ENCODE measurements around the gene FXYD4. TPM values are rescaled to one million over a fixed set of nuclear protein-coding genes. Genes with fewer than 3 reads are reported as not detected.
A peak's percentile ranks its signal among the peaks of the same experiment; 100 is the strongest.

The FXYD4 gene
- total RNA-seq, 6 experiments from 2014 or later: not detected

DNA sequence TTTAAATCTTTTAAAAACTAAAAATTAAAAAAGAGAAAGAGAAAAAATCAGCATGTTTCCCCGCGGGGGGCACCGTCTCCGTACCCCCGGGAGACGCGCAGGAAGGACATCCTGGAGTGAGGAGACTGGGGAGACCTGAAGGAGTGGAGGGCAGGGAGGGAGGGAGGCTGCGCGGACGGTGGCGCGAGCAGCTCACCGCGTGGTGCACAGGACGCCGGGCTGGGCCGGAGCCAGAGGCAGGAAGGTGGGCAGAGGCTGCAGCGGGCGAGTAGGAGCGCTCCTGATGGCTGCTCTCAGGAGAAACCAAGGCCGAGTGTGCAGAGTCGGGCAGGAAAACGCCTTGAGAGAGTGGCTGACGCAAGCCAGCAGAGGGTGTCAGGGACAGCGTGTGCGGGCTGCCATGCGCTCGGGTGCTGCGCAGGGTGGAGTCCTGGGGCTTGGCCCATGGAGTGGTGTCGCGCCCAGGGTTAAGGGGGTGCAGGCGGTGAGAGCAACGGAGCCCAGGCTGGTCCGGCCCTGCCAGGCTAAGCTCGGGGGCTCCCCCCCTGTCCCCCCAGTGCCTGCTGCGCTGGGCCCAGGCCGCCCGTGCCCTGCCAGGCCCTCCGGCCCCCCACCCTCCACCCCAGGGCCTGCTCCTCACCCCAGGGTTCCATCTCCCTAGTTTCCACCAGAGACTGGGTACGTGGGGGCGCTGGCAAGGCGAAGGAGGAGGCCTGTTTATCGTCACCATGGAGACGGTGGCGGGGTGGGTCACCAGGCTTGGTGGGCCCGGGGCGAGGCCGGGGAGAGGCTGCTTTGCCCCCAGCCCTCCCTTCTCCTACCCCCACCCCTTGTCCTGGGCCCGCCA lies 28.9 kb upstream of the FXYD4 start:
- intact Hi-C loops (cut with DNase I): loop anchor here in 1 of 2 donors (10.0 kb wide), 1 partner anchor 48 kb away; no protein-coding TSS in a partner anchor
- H3K27ac ChIP-seq: no peak overlapping the region
- no peaks in the 10 kb centered on the region for H3K27me3 ChIP-seq
- 88% methylated on average over 16 of the region's 49 CpGs for WGBS (ENCODE audit: insufficient coverage, low coverage, low lambda C conversion rate, missing lambda C conversion rate)
- H3K4me1 ChIP-seq: no peaks in the 10 kb centered on the region
- DNase-seq: no peak
- ATAC-seq: peak in 1 of 4 donors; percentile 47
- no peaks in the 10 kb centered on the region for H3K36me3 ChIP-seq
- no peak overlapping the region for H3K4me3 ChIP-seq
- TF ChIP-seq POLR2A (IDR thresholded peaks at IDR 0.05): no peak
- TF ChIP-seq, protein P1, sequence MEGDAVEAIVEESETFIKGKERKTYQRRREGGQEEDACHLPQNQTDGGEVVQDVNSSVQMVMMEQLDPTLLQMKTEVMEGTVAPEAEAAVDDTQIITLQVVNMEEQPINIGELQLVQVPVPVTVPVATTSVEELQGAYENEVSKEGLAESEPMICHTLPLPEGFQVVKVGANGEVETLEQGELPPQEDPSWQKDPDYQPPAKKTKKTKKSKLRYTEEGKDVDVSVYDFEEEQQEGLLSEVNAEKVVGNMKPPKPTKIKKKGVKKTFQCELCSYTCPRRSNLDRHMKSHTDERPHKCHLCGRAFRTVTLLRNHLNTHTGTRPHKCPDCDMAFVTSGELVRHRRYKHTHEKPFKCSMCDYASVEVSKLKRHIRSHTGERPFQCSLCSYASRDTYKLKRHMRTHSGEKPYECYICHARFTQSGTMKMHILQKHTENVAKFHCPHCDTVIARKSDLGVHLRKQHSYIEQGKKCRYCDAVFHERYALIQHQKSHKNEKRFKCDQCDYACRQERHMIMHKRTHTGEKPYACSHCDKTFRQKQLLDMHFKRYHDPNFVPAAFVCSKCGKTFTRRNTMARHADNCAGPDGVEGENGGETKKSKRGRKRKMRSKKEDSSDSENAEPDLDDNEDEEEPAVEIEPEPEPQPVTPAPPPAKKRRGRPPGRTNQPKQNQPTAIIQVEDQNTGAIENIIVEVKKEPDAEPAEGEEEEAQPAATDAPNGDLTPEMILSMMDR (IDR thresholded peaks at IDR 0.05): no peak
- H3K9me3 ChIP-seq: no peaks in the 10 kb centered on the region

DNA sequence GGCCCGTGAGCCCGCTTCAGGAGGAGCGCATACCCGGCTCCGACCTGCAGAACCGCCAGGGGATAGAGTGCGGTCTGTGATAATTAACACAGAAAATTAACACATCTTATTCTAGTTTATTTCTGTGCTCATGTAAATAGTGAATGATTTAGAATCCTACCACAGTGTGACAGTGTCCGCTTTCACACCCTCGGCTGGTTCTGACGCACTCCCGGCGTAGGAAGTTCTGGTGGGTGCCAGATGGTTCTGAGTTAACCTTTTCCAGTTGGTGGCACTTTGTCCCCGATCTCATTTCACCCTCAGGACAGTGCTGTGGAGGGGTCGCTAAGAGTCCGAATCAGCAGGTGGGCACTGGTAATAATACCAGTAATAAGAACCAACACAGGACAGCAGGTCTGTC lies 28.3 kb upstream of the FXYD4 start:
- DNase-seq (no peak), ATAC-seq (no peak)
- intact Hi-C loops (cut with DNase I): loop anchor here in 1 of 2 donors (10.0 kb wide), 1 partner anchor 48 kb away; no protein-coding TSS in a partner anchor

DNA sequence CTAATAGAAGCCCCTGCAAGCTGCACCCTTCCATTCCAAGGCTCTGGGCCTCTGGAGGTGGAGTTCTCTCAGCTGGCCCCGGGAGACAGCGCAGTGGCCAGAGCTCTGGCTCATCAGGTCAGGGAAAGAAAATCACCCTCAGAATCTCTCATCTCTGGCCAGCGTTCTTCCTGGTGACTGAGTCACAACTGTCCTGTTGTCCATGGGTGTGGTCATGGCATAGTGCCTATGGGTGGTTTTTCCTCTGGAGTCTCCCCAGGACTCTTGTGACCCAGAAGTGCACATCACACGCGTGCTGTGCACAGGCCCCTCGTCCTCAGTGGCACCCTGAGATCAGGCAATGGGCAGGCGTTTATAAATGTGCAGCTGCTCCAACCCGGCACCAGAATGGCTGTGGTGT lies 27.4 kb upstream of the FXYD4 start:
- Histone ChIP-seq H3K36me3 (no peaks in the 10 kb centered on the region), H3K9me3 (no peaks in the 10 kb centered on the region), H3K27ac (no peak overlapping the region), H3K4me3 (no peak overlapping the region), H3K4me1 (no peaks in the 10 kb centered on the region), H3K27me3 (no peaks in the 10 kb centered on the region)
- intact Hi-C loops (cut with DNase I): loop anchor here in 1 of 2 donors (10.0 kb wide), 1 partner anchor 49 kb away; no protein-coding TSS in a partner anchor
- DNase-seq (no peak), ATAC-seq (no peak)
- 82% methylated on average over 4 of the region's 8 CpGs for WGBS (ENCODE audit: insufficient coverage, low coverage, low lambda C conversion rate, missing lambda C conversion rate)
- TF ChIP-seq, protein P1 (IDR thresholded peaks at IDR 0.05): no peak
- no peak for TF ChIP-seq POLR2A (IDR thresholded peaks at IDR 0.05)

More for the DNA sequence above, 28.3 kb upstream of the FXYD4 start:
- no peak overlapping the region for H3K4me3 ChIP-seq
- H3K4me1 ChIP-seq: no peaks in the 10 kb centered on the region
- no peaks in the 10 kb centered on the region for H3K36me3 ChIP-seq
- no peak for TF ChIP-seq POLR2A (IDR thresholded peaks at IDR 0.05)
- TF ChIP-seq, protein P1 (IDR thresholded peaks at IDR 0.05): no peak
- H3K9me3 ChIP-seq: no peaks in the 10 kb centered on the region
- 95% methylated on average over 9 of the region's 15 CpGs for WGBS (ENCODE audit: insufficient coverage, low coverage, low lambda C conversion rate, missing lambda C conversion rate)
- no peaks in the 10 kb centered on the region for H3K27me3 ChIP-seq
- no peak overlapping the region for H3K27ac ChIP-seq

DNA sequence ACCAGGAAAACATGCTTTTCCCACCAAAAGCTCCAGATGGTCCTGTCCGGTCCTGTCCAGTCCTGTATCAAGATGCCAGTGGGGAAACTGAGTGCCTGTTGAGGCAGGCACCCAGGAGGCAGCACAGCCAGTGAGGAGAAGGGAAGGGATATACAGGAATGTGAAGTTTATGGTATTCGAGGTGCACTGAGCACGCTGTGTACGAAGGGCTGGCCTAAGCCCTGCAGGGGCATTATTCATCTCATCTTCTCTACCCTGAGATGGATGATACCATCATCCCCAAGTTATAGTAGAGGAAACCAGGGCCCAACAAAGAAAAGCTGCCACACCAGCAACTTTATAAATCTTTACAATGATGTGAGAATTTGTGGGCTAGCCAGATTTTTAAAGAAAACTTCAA lies 23.4 kb upstream of the FXYD4 start:
- no peak for TF ChIP-seq POLR2A (IDR thresholded peaks at IDR 0.05)
- TF ChIP-seq, protein P1 (IDR thresholded peaks at IDR 0.05): no peak
- no peaks in the 10 kb centered on the region for H3K36me3 ChIP-seq
- H3K27ac ChIP-seq: no peak overlapping the region
- no peaks in the 10 kb centered on the region for H3K4me1 ChIP-seq
- no peak for ATAC-seq
- WGBS (ENCODE audit: insufficient coverage, low coverage, low lambda C conversion rate, missing lambda C conversion rate): 94% methylated on average over 2 of the region's 4 CpGs
- H3K9me3 ChIP-seq: no peaks in the 10 kb centered on the region
- no peaks in the 10 kb centered on the region for H3K27me3 ChIP-seq
- no peak for DNase-seq
- intact Hi-C loops (cut with DNase I): loop anchor here in 1 of 2 donors (10.0 kb wide), 1 partner anchor 53 kb away; no protein-coding TSS in a partner anchor
- no peak overlapping the region for H3K4me3 ChIP-seq
